NCI-H2196 (cell line): ENCODE results near the gene PRM2.

Experiments used
- DNase-seq: peaks from one replicate; lab custom pipeline; 2025; ENCODE audit not compliant: unreplicated experiment; lab: John Stamatoyannopoulos, UW

The PRM2 gene

GRCh38 chr16:11250786-11251524, 25.3 kb downstream of the PRM2 start:
- DNase-seq, result no peak

DNA sequence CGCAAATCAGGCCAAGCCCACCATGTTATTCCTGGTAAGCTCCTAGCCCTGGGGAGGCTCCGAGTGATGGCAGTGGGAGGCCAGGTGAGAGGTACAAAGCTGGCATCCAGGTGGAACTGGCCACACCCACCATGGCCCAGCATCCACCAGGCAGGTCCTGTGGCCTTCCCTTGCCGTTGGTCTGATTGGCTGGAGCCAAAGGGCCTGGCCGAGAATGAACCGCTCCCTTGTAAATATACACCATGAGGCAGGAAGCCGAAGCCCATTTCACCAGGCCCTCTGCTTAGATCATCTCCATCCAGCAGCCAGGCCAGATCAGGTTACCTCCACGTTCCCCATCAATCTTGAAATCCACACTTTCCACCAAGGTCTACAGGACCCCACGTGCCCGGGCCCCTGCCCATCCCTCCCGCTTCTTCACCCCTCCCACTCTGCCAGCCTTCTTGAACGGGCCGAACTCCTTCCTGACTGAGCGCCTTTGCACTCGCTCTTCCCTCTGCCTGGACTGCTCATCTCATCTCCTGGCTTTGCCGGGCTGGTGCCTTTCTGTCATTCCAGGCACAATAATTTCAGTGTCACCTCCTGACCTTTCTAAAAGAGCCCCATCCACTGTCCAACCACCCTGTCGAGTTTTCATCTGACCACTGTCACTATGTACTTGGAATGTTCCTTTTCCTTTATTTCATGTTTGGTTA, 26.0 kb downstream of the PRM2 start:
- peak; percentile 70 for DNase-seq

- no peak for DNase-seq
Observed at GRCh38 chr16:11249233-11250061, 26.8 kb downstream of the PRM2 start.

DNA sequence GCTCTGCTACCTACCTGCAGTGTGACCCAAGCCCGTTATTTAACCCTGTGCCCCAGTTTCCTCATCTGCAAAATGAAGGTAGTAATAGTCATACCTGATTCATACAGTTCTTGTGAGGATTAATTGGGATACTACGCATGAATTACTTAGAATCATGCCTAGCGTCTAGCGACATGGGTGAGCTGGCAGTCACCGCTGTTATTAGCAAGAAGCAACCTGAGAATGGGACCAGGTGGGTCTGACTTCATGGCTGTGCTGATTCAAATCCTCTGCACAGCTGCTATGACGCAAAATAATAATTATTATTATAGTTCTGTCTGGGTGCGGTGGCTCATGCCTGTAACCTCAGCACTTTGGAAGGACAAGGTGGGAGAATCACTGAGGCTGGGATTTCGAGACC, 28.1 kb downstream of the PRM2 start:
- no peak for DNase-seq

DNA sequence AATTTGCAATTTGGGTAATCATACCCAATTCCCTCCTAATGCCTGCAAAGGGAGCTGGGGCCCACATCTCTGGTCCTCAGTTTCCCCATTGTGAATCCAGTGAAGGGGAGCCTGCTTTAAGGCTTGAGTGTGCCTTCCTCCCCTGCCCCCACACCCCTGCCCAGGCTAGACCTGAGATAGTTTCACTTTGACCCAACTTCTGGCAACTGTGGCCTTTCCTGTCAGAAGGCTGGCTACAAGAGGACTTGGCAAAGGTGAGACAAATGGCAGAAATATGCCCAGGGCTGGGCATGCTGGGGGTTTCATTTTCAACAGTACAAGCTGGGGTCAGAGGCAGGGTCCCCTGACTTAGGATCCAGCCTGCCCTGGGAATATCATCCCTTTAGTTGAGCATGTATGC, 30.3 kb downstream of the PRM2 start:
- DNase-seq, result no peak

- no peak for DNase-seq
Observed at GRCh38 chr16:11245222-11245737, 31.0 kb downstream of the PRM2 start.

DNA sequence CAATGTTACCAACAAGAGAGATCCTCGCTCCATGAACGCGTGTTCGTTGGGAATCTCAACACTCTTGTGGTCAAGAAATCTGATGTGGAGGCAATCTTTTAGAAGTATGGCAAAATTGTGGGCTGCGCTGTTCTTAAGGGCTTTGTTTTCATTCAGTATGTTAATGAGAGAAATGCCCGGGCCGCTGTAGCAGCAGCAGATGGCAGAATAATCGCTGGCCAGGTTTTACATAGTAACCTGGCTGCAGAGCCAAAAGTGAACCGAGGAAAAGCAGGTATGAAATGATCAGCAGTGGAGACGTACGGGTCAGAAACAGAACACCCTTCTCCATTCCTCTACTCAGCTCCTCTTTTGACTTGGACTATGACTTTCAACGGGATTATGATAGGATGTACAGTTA, 33.6 kb downstream of the PRM2 start:
- no peak for DNase-seq

DNA sequence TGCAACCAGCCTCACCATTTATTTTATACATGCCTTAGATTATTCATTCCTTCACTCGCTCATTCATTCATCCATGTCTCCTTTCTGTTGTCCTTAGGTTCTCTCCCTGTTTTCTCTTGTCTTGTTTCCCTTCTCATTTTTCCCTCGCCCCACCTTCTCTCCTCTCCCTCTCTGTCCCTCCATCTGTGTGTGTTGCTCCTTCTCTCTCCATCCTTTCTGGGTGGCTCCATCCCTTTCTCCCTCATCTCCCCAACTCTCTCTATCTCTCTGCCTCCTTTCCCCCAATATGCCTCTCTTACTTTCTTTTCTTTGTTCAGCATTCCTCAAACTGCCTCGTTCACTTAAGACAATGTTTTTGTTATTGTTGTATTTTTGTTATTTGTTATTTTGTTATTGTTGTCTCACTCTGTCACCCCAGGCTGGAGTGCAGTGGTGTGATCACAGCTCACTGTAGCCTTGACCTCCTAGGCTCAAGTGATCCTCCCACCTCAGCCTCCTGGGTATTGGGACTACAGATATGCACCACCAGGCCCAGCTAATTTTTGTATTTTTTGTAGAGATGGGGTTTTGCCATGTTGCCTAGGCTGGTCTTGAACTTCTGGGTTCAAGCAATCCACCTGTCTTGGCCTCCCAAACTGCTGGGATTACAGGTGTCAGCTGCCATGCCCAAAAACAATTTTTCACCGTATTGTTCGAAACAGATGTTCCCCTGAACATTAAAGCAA, 34.6 kb downstream of the PRM2 start:
- no peak for DNase-seq

DNA sequence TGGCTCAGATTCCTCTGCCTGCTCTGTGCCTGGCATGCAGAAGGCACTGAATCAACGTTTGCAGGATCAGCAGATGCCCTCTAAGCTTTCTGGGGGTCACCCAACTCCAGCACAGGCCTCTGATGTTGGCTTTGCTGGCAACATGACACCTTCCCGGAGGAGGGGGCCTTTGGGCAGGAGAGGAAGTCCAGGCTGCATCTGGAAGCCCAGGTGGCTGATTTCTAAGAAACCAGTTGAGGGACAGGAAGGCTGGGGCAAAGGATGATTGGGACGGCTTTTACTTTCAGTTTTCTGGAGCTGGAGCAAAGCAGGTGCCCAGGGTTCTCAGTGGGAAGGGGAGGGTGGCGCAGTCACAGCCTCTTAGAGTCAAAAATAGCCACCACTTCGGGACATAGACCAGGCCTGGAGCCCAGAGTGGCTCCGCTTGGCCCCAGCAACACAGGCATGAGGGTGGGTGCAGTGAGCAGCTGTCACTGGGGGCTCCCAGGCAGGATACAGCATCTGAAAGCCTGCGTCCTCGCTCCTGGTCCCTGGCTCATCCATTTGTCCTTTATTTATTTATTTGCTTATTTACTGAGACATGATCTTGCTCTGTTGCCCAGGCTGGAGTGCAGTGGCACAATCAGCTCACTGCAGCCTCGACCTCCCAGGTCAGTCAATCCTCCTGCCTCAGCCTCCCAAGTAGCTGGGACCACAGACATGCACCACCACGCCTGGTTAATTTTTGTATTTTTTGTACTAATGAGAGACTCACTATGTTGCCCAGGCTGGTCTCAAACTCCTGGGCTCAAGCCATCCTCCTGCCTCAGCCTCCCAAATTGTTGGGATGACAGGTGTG, 35.4 kb downstream of the PRM2 start:
- DNase-seq, result peak; percentile 53

GRCh38 chr16:11239644-11240632, 36.3 kb downstream of the PRM2 start:
- no peak for DNase-seq

DNA sequence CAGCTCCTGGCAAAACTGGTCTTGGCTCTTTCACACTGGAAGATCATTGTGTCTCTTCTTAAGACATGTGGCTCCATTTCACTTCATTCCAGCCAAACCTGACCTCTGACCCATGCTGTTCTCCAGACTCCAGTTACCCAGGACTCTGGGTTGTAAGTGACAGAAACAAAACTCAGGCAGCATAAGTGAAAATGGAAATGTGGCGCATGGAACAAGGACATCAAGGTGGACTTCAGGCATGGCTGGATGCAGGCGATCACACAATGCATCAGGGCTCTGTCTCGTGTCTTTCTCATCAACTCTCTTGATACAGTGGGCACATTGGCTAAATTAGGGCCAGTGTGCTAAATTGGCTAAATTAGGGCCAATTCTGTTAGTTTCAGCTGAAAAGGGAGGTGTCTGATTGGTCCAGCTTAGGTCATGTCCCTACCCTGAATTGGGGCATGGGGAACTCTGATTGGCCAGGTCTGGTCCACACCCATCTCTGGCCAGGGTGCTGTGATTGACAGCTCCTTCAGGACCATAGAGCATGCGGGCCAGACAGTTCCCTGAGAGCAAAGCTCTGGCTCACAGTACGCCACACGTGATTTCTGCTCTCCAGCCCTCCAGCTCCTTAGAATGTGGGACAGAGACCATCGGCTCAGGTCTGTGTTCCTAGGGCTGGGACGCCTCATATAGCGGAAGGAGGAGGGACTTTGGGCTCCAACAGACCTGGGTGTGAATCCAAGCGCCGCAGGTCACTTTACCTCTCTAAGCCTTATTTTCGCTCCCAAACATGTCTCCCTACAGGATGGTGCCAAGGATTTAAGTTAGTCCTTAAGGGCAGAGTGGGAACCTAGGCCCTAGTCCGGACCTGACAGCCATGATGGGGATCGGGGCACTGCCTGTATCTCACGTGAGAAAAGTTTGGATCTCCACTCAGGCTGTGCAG, 37.7 kb downstream of the PRM2 start:
- DNase-seq, result no peak

GRCh38 chr16:11236461-11237254, 39.6 kb downstream of the PRM2 start:
- no peak for DNase-seq

DNA sequence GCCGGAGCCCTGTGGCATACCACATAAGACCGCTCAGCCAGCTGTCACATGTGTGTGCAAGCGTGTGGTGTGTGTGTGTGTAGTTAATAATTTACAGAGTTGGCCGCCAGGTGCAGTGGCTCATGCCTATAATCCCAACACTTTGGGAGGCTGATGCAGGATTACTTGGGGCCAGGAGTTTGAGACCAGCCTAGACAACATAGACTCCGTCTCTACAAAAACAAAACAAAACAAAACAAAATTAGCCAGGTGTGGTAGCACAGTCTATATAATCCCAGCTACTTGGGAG, 40.6 kb downstream of the PRM2 start:
- no peak for DNase-seq

- no peak for DNase-seq
Observed at GRCh38 chr16:11234884-11235702, 41.2 kb downstream of the PRM2 start.

- no peak for DNase-seq
Observed at GRCh38 chr16:11233727-11234376, 42.4 kb downstream of the PRM2 start.
